GM21786 (cell line): Measurements from ENCODE around the gene FGD2.
"Not testable (repeated sequence)": the region's sequence is repeated elsewhere in the genome, so short reads cannot be mapped to it uniquely, and the experiment has no call there.

Experiments
- ATAC-seq: cut with Tn5 transposase; IDR thresholded peaks from one replicate; pipeline ENCODE4 v1.9.1; 2021; ENCODE audit not compliant: unreplicated experiment

Gene FGD2

GRCh38 chr6:37038292-37039198 is 33.1 kb downstream of the FGD2 start:
- no peak for ATAC-seq

GRCh38 chr6:37039958-37040357 is 34.5 kb downstream of the FGD2 start:
- no peak for ATAC-seq

GRCh38 chr6:37041521-37041920 is 36.1 kb downstream of the FGD2 start:
- no peak for ATAC-seq

GRCh38 chr6:37042150-37042549 is 36.7 kb downstream of the FGD2 start:
- ATAC-seq = no peak

- ATAC-seq = not testable (repeated sequence)
Measured at GRCh38 chr6:37043091-37043490, 37.6 kb downstream of the FGD2 start.

- no peak for ATAC-seq
Measured at GRCh38 chr6:37047346-37047688, 41.9 kb downstream of the FGD2 start.

- ATAC-seq = no peak
Measured at GRCh38 chr6:37047689-37048402, 42.4 kb downstream of the FGD2 start.

- ATAC-seq = no peak
Measured at GRCh38 chr6:37048403-37048850, 43.0 kb downstream of the FGD2 start.

- no peak for ATAC-seq
Measured at GRCh38 chr6:37048851-37049757, 43.6 kb downstream of the FGD2 start.

GRCh38 chr6:37049758-37050044 is 44.2 kb downstream of the FGD2 start:
- ATAC-seq = no peak

- ATAC-seq = no peak
Measured at GRCh38 chr6:37050045-37050853, 44.8 kb downstream of the FGD2 start.

- ATAC-seq = no peak
Measured at GRCh38 chr6:37050854-37051137, 45.3 kb downstream of the FGD2 start.

- ATAC-seq = no peak
Measured at GRCh38 chr6:37051138-37052026, 45.9 kb downstream of the FGD2 start.

GRCh38 chr6:37052027-37052628 is 46.7 kb downstream of the FGD2 start:
- no peak for ATAC-seq

GRCh38 chr6:37053683-37054082 is 48.2 kb downstream of the FGD2 start:
- ATAC-seq = no peak

- ATAC-seq = no peak
Measured at GRCh38 chr6:37054171-37054570, 48.7 kb downstream of the FGD2 start.

- ATAC-seq = no peak
Measured at GRCh38 chr6:37054580-37054979, 49.1 kb downstream of the FGD2 start.

- ATAC-seq = no peak
Measured at GRCh38 chr6:37056112-37056403, 50.6 kb downstream of the FGD2 start.

GRCh38 chr6:37056439-37057127 is 51.1 kb downstream of the FGD2 start:
- ATAC-seq = no peak
